ENCODE data around the gene MPG. TPM values are rescaled to one million over a fixed set of nuclear protein-coding genes. Genes with fewer than 3 reads are reported as not detected.

Gene MPG
- total RNA-seq, 3 donors from 2014 or later (not counting 1 experiment from before 2014, with no cell fraction given), result 29.9 to 34.3 (median 31.5) TPM

- DNase-seq (no peak), ATAC-seq (no peak)
- no peak overlapping the region for H3K4me3 ChIP-seq (ENCODE audit: low read length)
- H3K4me1 Mint-ChIP-seq, result peaks cover 37 to 44% of the 10 kb centered on the region in 2 donors
- H3K4me1 ChIP-seq (ENCODE audit: control insufficient read depth, insufficient read depth, low read length), result peaks cover 28% of the 10 kb centered on the region
- H3K27me3 ChIP-seq (ENCODE audit: control insufficient read depth, insufficient read depth, low read length), result no peaks in the 10 kb centered on the region
- H3K36me3 ChIP-seq (ENCODE audit: control insufficient read depth, insufficient read depth, low read length), result no peaks in the 10 kb centered on the region
- intact Hi-C loops (cut with micrococcal nuclease), result no loop called here
- H3K9me3 ChIP-seq (ENCODE audit: control insufficient read depth, insufficient read depth, low read length), result no peaks in the 10 kb centered on the region
- H3K36me3 Mint-ChIP-seq, result no peaks in the 10 kb centered on the region
- no peak overlapping the region for H3K4me3 Mint-ChIP-seq
- no peaks in the 10 kb centered on the region for H3K27me3 Mint-ChIP-seq (ENCODE audit: low read depth in 2 of 2)
- no peak overlapping the region for H3K27ac ChIP-seq (ENCODE audit: low read length)
- peak overlapping the region in 1 of 2 donors; percentile 56 for H3K27ac Mint-ChIP-seq
- no peaks in the 10 kb centered on the region for H3K9me3 Mint-ChIP-seq
- TF ChIP-seq CTCF (IDR thresholded peaks at IDR 0.05), result no peak
- 100% methylated on average over 1 of the region's 2 CpGs for WGBS (ENCODE audit: insufficient coverage)
Measured at GRCh38 chr16:133716-134115, 55.7 kb downstream of the MPG start.

Other genes with a start within 250 kb of the MPG start
- gene POLR3K, start 24.6 kb upstream of the MPG start, total RNA-seq, result 10 to 100 TPM; 10.6 to 14.6 (median 11.3) TPM
- gene SNRNP25, start 24.4 kb upstream of the MPG start, total RNA-seq, result 10 to 100 TPM in 2 of 3 donors, 1 to 10 TPM in 1; 6.4 to 13.4 (median 13.2) TPM
- gene RHBDF1, start 5.6 kb upstream of the MPG start, total RNA-seq, result 1 to 10 TPM in 1 of 3 donors, under 1 TPM in 2; 0.26 to 1.1 (median 0.78) TPM
- 10 to 100 TPM; 44.8 to 62.1 (median 55.7) TPM for gene NPRL3, start 60.4 kb downstream of the MPG start, total RNA-seq
- not detected for gene HBZ, start 74.4 kb downstream of the MPG start, total RNA-seq
- gene HBM, start 87.8 kb downstream of the MPG start, total RNA-seq, result not detected
- gene HBA2, start 94.7 kb downstream of the MPG start, total RNA-seq, result 1 to 10 TPM in 2 of 3 donors, not detected in 1; 3.2 to 9.9 TPM
- gene HBA1, start 98.5 kb downstream of the MPG start, total RNA-seq, result 10 to 100 TPM in 1 of 3 donors, not detected in 2; 16.9 TPM
- 1 to 10 TPM in 2 of 3 donors, not detected in 1; 1.0 to 2.0 TPM for gene HBQ1, start 102.2 kb downstream of the MPG start, total RNA-seq
- gene LUC7L, start 151.2 kb downstream of the MPG start, total RNA-seq, result 100 to 1,000 TPM; 129 to 168 (median 153) TPM
- gene FAM234A, start 156.6 kb downstream of the MPG start, total RNA-seq, result 10 to 100 TPM; 32.4 to 42.6 (median 40.7) TPM
- gene RGS11, start 197.7 kb downstream of the MPG start, total RNA-seq, result under 1 TPM in 1 of 3 donors, not detected in 2; 0.25 TPM
- 1 to 10 TPM in 1 of 3 donors, under 1 TPM in 1, not detected in 1; 0.49 to 1.4 TPM for gene ARHGDIG, start 202.4 kb downstream of the MPG start, total RNA-seq
- not detected for gene PDIA2, start 204.9 kb downstream of the MPG start, total RNA-seq